DOHH2 (cell line): Measurements from ENCODE around the gene GPR183.

ENCODE experiments used
- H3F3A ChIP-seq: fragments of 200-600 bp; sonication (generic), shearing (Covaris generic); 2 replicates; pipeline ENCODE4 v1.6.0; 2016; ENCODE audit warnings: antibody characterized with exemption, mild to moderate bottlenecking; ENCODE audit not compliant: control insufficient read depth, insufficient read depth
- H3K27ac ChIP-seq: fragments of 200-600 bp; sonication (generic); 2 replicates; pipeline ENCODE4 v1.5.1; 2014; ENCODE audit warnings: low read depth, mild to moderate bottlenecking, low read length, moderate library complexity
- H3K27me3 ChIP-seq: fragments of 200-600 bp; sonication (generic); 2 replicates; pipeline ENCODE4 v1.6.1; 2014; ENCODE audit warnings: mild to moderate bottlenecking, low read length, mixed read lengths; ENCODE audit not compliant: control insufficient read depth
- H3K36me3 ChIP-seq: fragments of 200-600 bp; sonication (generic); 2 replicates; pipeline ENCODE4 v1.6.1; 2014; ENCODE audit warnings: mild to moderate bottlenecking, low read length, moderate library complexity, mixed read lengths; ENCODE audit not compliant: control insufficient read depth
- H3K4me1 ChIP-seq: fragments of 200-600 bp; sonication (generic); 2 replicates; pipeline ENCODE4 v1.6.1; 2014; ENCODE audit warnings: mild to moderate bottlenecking, low read length, mixed read lengths; ENCODE audit not compliant: control insufficient read depth
- H3K4me2 ChIP-seq: fragments of 200-600 bp; sonication (generic); 2 replicates; pipeline ENCODE4 v1.6.0; 2014; ENCODE audit warnings: mild to moderate bottlenecking, low read length, moderate library complexity
- H3K4me3 ChIP-seq: fragments of 200-600 bp; sonication (generic); 2 replicates; pipeline ENCODE4 v1.5.1; 2014; ENCODE audit warnings: mild to moderate bottlenecking, low read length, mixed read lengths
- H3K79me2 ChIP-seq: fragments of 200-600 bp; sonication (generic); 2 replicates; pipeline ENCODE4 v1.6.1; 2014; ENCODE audit warnings: mild to moderate bottlenecking, low read length, mixed read lengths; ENCODE audit not compliant: control insufficient read depth
- H3K9me2 ChIP-seq: fragments of 200-600 bp; sonication (generic); replicated peaks from 2 replicates; pipeline ENCODE4 v1.6.1; 2014; ENCODE audit warnings: mild to moderate bottlenecking, low read length, mixed read lengths; ENCODE audit not compliant: control insufficient read depth
- H3K9me3 ChIP-seq: fragments of 200-600 bp; sonication (generic); 2 replicates; pipeline ENCODE4 v1.6.1; 2014; ENCODE audit warnings: antibody characterized with exemption, low read length, mixed read lengths; ENCODE audit not compliant: control insufficient read depth, insufficient read depth
- H4K20me1 ChIP-seq: fragments of 200-600 bp; sonication (generic); 2 replicates; pipeline ENCODE4 v1.6.0; 2014; ENCODE audit warnings: low read depth, mild to moderate bottlenecking, antibody characterized with exemption, low read length, moderate library complexity; ENCODE audit not compliant: control insufficient read depth, insufficient read depth
- CTCF ChIP-seq: fragments of 200-600 bp; sonication (generic); IDR thresholded peaks from one replicate; pipeline ENCODE4 v1.5.1; 2014; ENCODE audit warnings: antibody characterized with exemption, mild to moderate bottlenecking, low read depth, low read length; ENCODE audit not compliant: poor library complexity, severe bottlenecking
- EZH2phosphoT487 ChIP-seq: fragments of 200-600 bp; sonication (generic); IDR thresholded peaks from 2 replicates; pipeline ENCODE4 v1.6.1; 2017; ENCODE audit warnings: borderline replicate concordance, mild to moderate bottlenecking, antibody characterized with exemption, low read length, moderate library complexity, mixed read lengths

GPR183 gene

GRCh38 chr13:99294198-99294597, 13.0 kb downstream of the GPR183 start:
- Histone ChIP-seq H3K4me1 (peaks cover 11% of the 10 kb centered on the region), H3K27ac (no peak overlapping the region), H3F3A (no peaks in the 10 kb centered on the region), H3K9me2 (no peaks in the 10 kb centered on the region), H3K4me3 (no peak overlapping the region), H3K79me2 (no peaks in the 10 kb centered on the region), H3K36me3 (peaks cover 7% of the 10 kb centered on the region; the same call in 1 of the 2 replicates), H4K20me1 (peaks cover 2% of the 10 kb centered on the region; the same call in 1 of the 2 replicates), H3K27me3 (no peaks in the 10 kb centered on the region), H3K4me2 (no peak overlapping the region), H3K9me3 (no peaks in the 10 kb centered on the region)
- TF ChIP-seq EZH2phosphoT487 (no peak), CTCF (no peak)

GRCh38 chr13:99293178-99293577, 14.0 kb downstream of the GPR183 start:
- H4K20me1 ChIP-seq = peaks cover 2% of the 10 kb centered on the region; the same call in 1 of the 2 replicates

GRCh38 chr13:99290894-99291293, 16.3 kb downstream of the GPR183 start:
- H3K4me3 ChIP-seq = no peak overlapping the region
- H4K20me1 ChIP-seq = peaks cover 2% of the 10 kb centered on the region; the same call in 1 of the 2 replicates
- TF ChIP-seq CTCF (no peak), EZH2phosphoT487 (no peak)

More at GRCh38 chr13:99293178-99293577, 14.0 kb downstream of the GPR183 start:
- H3F3A ChIP-seq = no peaks in the 10 kb centered on the region
- H3K79me2 ChIP-seq = no peaks in the 10 kb centered on the region
- H3K4me3 ChIP-seq = no peak overlapping the region
- peaks cover 11% of the 10 kb centered on the region for H3K4me1 ChIP-seq
- TF ChIP-seq CTCF = no peak
- no peak for TF ChIP-seq EZH2phosphoT487
- H3K27ac ChIP-seq = no peak overlapping the region
- no peaks in the 10 kb centered on the region for H3K27me3 ChIP-seq
- H3K9me2 ChIP-seq = no peaks in the 10 kb centered on the region
- H3K9me3 ChIP-seq = no peaks in the 10 kb centered on the region
- H3K4me2 ChIP-seq = no peak overlapping the region
- H3K36me3 ChIP-seq = peaks cover 8% of the 10 kb centered on the region; the same call in 1 of the 2 replicates

More at GRCh38 chr13:99290894-99291293, 16.3 kb downstream of the GPR183 start:
- Histone ChIP-seq H3K79me2 (no peaks in the 10 kb centered on the region), H3K4me1 (no peaks in the 10 kb centered on the region), H3F3A (no peaks in the 10 kb centered on the region), H3K27ac (no peak overlapping the region), H3K27me3 (no peaks in the 10 kb centered on the region), H3K4me2 (no peak overlapping the region), H3K9me2 (no peaks in the 10 kb centered on the region), H3K36me3 (peaks cover 11% of the 10 kb centered on the region; the same call in 1 of the 2 replicates), H3K9me3 (no peaks in the 10 kb centered on the region)
